ENCODE data around the gene RPL35A. TPM values are rescaled to one million over a fixed set of nuclear protein-coding genes. Genes with fewer than 3 reads are reported as not detected.
A peak's percentile ranks its signal among the peaks of the same experiment; 100 is the strongest.
"Not testable (repeated sequence)": the region's sequence is repeated elsewhere in the genome, so short reads cannot be mapped to it uniquely, and the experiment has no call there.

Gene RPL35A
- total RNA-seq, 6 experiments from 2014 or later: 832 to 1,041 (median 991) TPM

- Mint-ChIP-seq H3K4me1 (ENCODE audit: low read depth) (peaks cover 66% of the 10 kb centered on the region), H3K27ac (peak overlapping the region; percentile 72), H3K36me3 (ENCODE audit: low read depth) (peaks cover 56% of the 10 kb centered on the region), H3K27me3 (ENCODE audit: insufficient read depth) (peaks cover 8% of the 10 kb centered on the region), H3K9me3 (no peaks in the 10 kb centered on the region), H3K4me3 (0 out of 2 replicates have a peak overlapping the region, but pooled peaks have one; percentile 12)
- TF ChIP-seq CTCF (IDR thresholded peaks at IDR 0.05): no peak
- DNase-seq: no peak
Measured at GRCh38 chr3:197956626-197956988, 6.6 kb downstream of the RPL35A start.

GRCh38 chr3:197957790-197958133, 7.8 kb downstream of the RPL35A start:
- H3K9me3 Mint-ChIP-seq: no peaks in the 10 kb centered on the region
- H3K27ac Mint-ChIP-seq: peak overlapping the region; percentile 72
- H3K27me3 Mint-ChIP-seq (ENCODE audit: insufficient read depth): peaks cover 6% of the 10 kb centered on the region
- no peak for TF ChIP-seq CTCF (IDR thresholded peaks at IDR 0.05)
- peak overlapping the region; percentile 18; the same call in 1 of the 2 replicates for H3K4me3 Mint-ChIP-seq
- H3K4me1 Mint-ChIP-seq (ENCODE audit: low read depth): peaks cover 71% of the 10 kb centered on the region
- DNase-seq: no peak
- peaks cover 52% of the 10 kb centered on the region for H3K36me3 Mint-ChIP-seq (ENCODE audit: low read depth)

DNA sequence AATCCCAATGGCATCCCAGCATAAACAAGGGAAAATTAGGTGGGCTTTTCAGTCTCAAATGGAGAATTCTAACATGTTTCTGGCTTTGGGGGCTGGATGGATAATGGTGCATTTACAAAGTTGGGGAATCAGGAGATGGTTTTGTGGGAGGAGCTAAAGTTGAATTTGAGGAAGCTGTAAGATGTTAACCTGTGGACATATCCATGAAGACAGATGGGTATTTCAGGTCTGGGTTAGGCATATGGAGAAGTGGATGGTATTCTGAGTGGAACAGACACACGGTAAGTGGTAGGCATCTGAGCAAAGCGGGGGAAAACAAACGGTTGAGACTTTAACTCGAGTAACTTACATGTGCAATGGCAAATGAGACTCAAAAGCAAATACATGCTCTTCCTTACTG, 8.4 kb downstream of the RPL35A start:
- Mint-ChIP-seq H3K27me3 (ENCODE audit: insufficient read depth) (peaks cover 6% of the 10 kb centered on the region), H3K27ac (peak overlapping the region; percentile 72), H3K36me3 (ENCODE audit: low read depth) (peaks cover 48% of the 10 kb centered on the region), H3K9me3 (no peaks in the 10 kb centered on the region), H3K4me3 (peak overlapping the region; percentile 29), H3K4me1 (ENCODE audit: low read depth) (peaks cover 66% of the 10 kb centered on the region)
- TF ChIP-seq CTCF (IDR thresholded peaks at IDR 0.05): no peak
- no peak for DNase-seq

GRCh38 chr3:197958848-197959247, 8.9 kb downstream of the RPL35A start:
- not testable (repeated sequence) for H3K27me3 Mint-ChIP-seq (ENCODE audit: insufficient read depth); DNase-seq; H3K9me3 Mint-ChIP-seq
- peaks cover 61% of the 10 kb centered on the region for H3K4me1 Mint-ChIP-seq (ENCODE audit: low read depth)
- H3K27ac Mint-ChIP-seq: peak overlapping the region; percentile 72
- peaks cover 43% of the 10 kb centered on the region for H3K36me3 Mint-ChIP-seq (ENCODE audit: low read depth)
- 0 out of 2 replicates have a peak overlapping the region, but pooled peaks have one; percentile 29 for H3K4me3 Mint-ChIP-seq

DNA sequence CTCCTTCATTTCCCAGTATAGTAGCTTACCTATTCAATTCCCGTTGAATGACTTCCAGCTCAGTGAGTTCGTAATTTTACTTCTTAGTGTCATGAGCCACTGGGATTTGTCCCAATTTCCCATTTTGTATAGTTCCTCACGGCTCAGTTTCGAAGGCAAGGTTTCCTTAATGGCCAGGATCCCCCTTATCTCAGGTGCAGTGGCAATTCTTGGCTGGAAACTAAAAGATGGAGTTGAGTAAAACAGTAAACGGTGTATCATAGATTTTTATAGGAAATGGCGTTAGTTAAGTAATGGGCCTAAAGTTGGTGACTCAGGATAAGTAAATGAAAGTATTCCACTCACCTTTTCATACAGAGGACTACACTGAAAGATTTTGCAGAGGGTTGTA, 9.5 kb downstream of the RPL35A start:
- peak overlapping the region; percentile 91 for H3K4me3 Mint-ChIP-seq
- TF ChIP-seq CTCF (IDR thresholded peaks at IDR 0.05): no peak

GRCh38 chr3:197959891-197960693, 10.1 kb downstream of the RPL35A start, which contains the start of gene LMLN:
Gene LMLN, plus strand, starts transcription at chr3:197960217. Its CDS starts 29 bp downstream, at chr3:197960246.
- peaks cover 55% of the 10 kb centered on the region for H3K4me1 Mint-ChIP-seq (ENCODE audit: low read depth)
- H3K27ac Mint-ChIP-seq: peak within 1 kb of the TSS; percentile 96
- peak within 1 kb of the TSS; percentile 91 for H3K4me3 Mint-ChIP-seq
- TF ChIP-seq CTCF (IDR thresholded peaks at IDR 0.05): peak; percentile 9; the same call in 1 of the 2 replicates
- DNase-seq: peak; percentile 95
- H3K9me3 Mint-ChIP-seq: no peaks in the 10 kb centered on the region
- H3K27me3 Mint-ChIP-seq (ENCODE audit: insufficient read depth): peaks cover 6% of the 10 kb centered on the region
- peaks cover 30% of the 10 kb centered on the region for H3K36me3 Mint-ChIP-seq (ENCODE audit: low read depth)

More for the DNA sequence above, 9.5 kb downstream of the RPL35A start:
- H3K36me3 Mint-ChIP-seq (ENCODE audit: low read depth): peaks cover 36% of the 10 kb centered on the region
- peaks cover 6% of the 10 kb centered on the region for H3K27me3 Mint-ChIP-seq (ENCODE audit: insufficient read depth)
- peaks cover 55% of the 10 kb centered on the region for H3K4me1 Mint-ChIP-seq (ENCODE audit: low read depth)
- DNase-seq: no peak
- no peaks in the 10 kb centered on the region for H3K9me3 Mint-ChIP-seq
- H3K27ac Mint-ChIP-seq: peak overlapping the region; percentile 96

All from HFFc6 (cell line).